Measurements from ENCODE around the gene TTC34.

DNA sequence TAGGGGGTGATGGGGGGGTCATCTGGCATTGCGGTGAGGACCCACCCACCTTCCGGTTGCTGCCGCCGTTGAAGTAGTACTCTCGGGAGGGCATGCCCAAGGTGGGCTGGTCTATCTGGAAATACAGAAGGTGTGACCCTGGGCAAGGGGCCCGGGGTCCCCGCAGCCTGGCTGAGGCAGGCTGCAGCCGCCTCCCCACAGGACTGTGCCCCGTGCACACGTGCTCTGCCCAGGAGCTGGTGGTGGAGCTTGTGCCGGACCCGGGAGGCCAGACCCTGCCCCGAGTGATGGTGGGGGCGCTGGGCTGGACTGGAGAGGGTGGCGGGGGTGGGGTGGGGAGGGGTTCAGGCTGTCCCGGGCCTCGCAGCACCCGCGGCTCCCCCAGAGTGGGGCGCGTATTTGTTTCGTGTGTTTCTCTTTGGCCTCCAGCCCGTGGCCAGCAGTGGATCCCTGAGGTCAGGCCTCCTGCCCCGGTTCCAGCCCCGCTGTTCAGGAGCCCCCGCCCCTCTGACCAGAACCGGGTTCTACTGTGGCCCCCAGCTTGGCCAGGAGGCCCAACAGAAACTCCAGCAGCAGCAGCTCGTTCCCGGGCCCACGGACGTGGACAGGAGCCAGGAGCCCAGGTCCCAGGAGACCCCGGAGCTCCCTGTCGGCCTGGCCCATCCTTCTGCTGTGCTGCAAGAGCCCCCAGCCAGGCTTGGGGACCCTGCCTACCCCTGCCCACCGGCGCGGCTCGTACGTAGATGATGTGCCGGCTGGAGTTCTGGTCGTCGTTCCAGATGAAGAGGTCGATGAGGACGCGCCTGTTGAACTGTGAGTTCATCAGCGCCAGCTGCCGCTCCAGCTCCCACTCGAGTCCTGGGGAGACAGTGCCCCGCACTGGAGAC is 195.7 kb downstream of the TTC34 start:
- TF ChIP-seq, protein P1, sequence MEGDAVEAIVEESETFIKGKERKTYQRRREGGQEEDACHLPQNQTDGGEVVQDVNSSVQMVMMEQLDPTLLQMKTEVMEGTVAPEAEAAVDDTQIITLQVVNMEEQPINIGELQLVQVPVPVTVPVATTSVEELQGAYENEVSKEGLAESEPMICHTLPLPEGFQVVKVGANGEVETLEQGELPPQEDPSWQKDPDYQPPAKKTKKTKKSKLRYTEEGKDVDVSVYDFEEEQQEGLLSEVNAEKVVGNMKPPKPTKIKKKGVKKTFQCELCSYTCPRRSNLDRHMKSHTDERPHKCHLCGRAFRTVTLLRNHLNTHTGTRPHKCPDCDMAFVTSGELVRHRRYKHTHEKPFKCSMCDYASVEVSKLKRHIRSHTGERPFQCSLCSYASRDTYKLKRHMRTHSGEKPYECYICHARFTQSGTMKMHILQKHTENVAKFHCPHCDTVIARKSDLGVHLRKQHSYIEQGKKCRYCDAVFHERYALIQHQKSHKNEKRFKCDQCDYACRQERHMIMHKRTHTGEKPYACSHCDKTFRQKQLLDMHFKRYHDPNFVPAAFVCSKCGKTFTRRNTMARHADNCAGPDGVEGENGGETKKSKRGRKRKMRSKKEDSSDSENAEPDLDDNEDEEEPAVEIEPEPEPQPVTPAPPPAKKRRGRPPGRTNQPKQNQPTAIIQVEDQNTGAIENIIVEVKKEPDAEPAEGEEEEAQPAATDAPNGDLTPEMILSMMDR (IDR thresholded peaks at IDR 0.05), result no peak
- no peak for TF ChIP-seq POLR2A (IDR thresholded peaks at IDR 0.05)

Data from ovary (tissue), 3 donors.